HepG2 (cell line): ENCODE data around the gene UNC119B. TPM values are rescaled to one million over a fixed set of nuclear protein-coding genes. Genes with fewer than 3 reads are reported as not detected.

Experiments
- AHR ChIP-seq: IDR thresholded peaks from 2 replicates; pipeline ENCODE4 v1.6.1; 2018; ENCODE audit warnings: missing genetic modification reagents, missing compliant biosample characterization
- NCOA5 ChIP-seq: sonication (generic); formaldehyde crosslinking; IDR thresholded peaks from 2 replicates; pipeline ENCODE4 v1.4.0; 2020; ENCODE audit warnings: missing genetic modification reagents
- NFE2L2 ChIP-seq: fragments of 150-350 bp; IDR thresholded peaks from 2 replicates; pipeline ENCODE4 v1.6.1; 2014; ENCODE audit warnings: low read length
- PHB2 ChIP-seq: fragments of 450-650 bp; IDR thresholded peaks from 2 replicates; pipeline ENCODE4 v1.6.1; 2018; ENCODE audit not compliant: partially characterized antibody
- PLRG1 ChIP-seq: fragments of 450-650 bp; conservative IDR thresholded peaks from 2 replicates; pipeline ENCODE4 v1.6.1; 2016
- TAF1 ChIP-seq: sonication (generic); formaldehyde crosslinking; IDR thresholded peaks from 2 replicates; pipeline ENCODE4 v1.4.0; 2020; ENCODE audit warnings: missing genetic modification reagents
- ZNF382 ChIP-seq: sonication (generic); formaldehyde crosslinking; IDR thresholded peaks from 2 replicates; pipeline ENCODE4 v1.5.0; 2020; ENCODE audit warnings: missing genetic modification reagents, mild to moderate bottlenecking, borderline replicate concordance
- ZNF546 ChIP-seq: sonication (generic); formaldehyde crosslinking; conservative IDR thresholded peaks from 2 replicates; pipeline ENCODE4 v1.8.1; 2023; ENCODE audit warnings: mild to moderate bottlenecking, missing genetic modification reagents
- ZNF737 ChIP-seq: sonication (generic); formaldehyde crosslinking; IDR thresholded peaks from 2 replicates; pipeline ENCODE4 v1.5.0; 2020; ENCODE audit warnings: missing genetic modification reagents, mild to moderate bottlenecking, borderline replicate concordance
- polyA plus RNA-seq, 8 experiments: library from polyadenylated mRNA; depleted of rRNA in 3 of 8; stranded (reverse) in 7 of 8; unstranded in 1 of 8; fragments of >200 nt; fragmentation: Illumina TruSeq in 4 of 8; extraction: Trizol in 4 of 8; gene quantifications; 2 replicates each; pipeline versions ENCODE4 v1.2.1 to v1.2.3, GENCODE V29; 2011 to 2016; ENCODE audit warnings: low read depth in 4 of 8, missing spikeins in 1 of 8, mixed read lengths in 1 of 8; ENCODE audit not compliant: insufficient read depth in 1 of 8
- total RNA-seq, 5 experiments: library from RNA; depleted of rRNA; stranded (reverse); fragments of >200 nt; fragmentation: Illumina TruSeq; extraction: Trizol; gene quantifications; 2 replicates each; pipeline ENCODE4 v1.2.3, GENCODE V29; 2016; ENCODE audit warnings: low read depth in 1 of 5
- TF ChIP-seq, protein P1 (sequence below), 2 experiments: sonication (generic) in 1 of 2; formaldehyde crosslinking in 1 of 2; IDR thresholded peaks; 2 replicates each; pipeline versions ENCODE4 v1.6.1 to v1.9.0; 2014 to 2022; ENCODE audit warnings: antibody characterized with exemption in 1 of 2, borderline replicate concordance in 1 of 2, inconsistent platforms in 1 of 2, low read depth in 1 of 2, missing genetic modification reagents in 1 of 2
- TF ChIP-seq, protein P2 (sequence below): sonication (generic); formaldehyde crosslinking; IDR thresholded peaks from 2 replicates; pipeline ENCODE4 v1.4.0; 2020; ENCODE audit warnings: missing genetic modification reagents
- TF ChIP-seq, protein P3 (sequence below), 2 experiments: sonication (generic) in 1 of 2; formaldehyde crosslinking in 1 of 2; IDR thresholded peaks; 2 replicates each; pipeline versions ENCODE4 v1.5.1 to v1.6.1; 2011 to 2020; ENCODE audit warnings: borderline replicate concordance in 1 of 2, low read depth in 1 of 2, low read length in 1 of 2, mild to moderate bottlenecking in 1 of 2, missing genetic modification reagents in 1 of 2, moderate library complexity in 1 of 2
- TF ChIP-seq, protein P4 (sequence below): sonication (generic); formaldehyde crosslinking; IDR thresholded peaks from 2 replicates; pipeline ENCODE4 v1.9.0; 2021; ENCODE audit warnings: mild to moderate bottlenecking, missing genetic modification reagents

The UNC119B gene
- total and polyA plus RNA-seq, 2 of the 13 experiments (the other 11 are each of a cell fraction or from before 2014, with no cell fraction given), result 19.6 to 19.7 TPM

DNA sequence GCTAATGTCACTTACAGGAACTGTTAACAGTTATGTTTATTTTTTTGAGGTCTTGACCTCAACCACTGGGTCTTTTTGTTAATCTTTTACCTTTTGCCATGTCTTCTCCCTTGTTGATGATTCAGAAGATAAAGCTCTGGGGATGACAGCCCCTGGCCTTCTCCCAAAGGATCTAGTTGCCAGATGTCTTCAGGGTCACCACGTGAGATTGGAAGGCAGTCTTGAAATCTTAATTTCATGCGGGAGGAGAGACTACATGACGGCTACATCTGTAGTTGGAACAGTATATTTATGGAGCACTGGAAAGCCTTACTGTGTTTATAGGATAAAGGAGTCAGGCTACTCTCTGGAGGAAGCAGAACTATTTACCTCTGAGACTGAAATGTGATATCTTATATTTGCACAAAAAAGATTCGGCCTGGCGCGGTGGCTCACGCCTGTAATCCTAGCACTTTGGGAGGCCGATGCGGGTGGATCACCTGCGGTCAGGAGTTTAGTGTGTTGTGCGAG, 17.7 kb upstream of the UNC119B start (continued):
- TF ChIP-seq, protein P1, sequence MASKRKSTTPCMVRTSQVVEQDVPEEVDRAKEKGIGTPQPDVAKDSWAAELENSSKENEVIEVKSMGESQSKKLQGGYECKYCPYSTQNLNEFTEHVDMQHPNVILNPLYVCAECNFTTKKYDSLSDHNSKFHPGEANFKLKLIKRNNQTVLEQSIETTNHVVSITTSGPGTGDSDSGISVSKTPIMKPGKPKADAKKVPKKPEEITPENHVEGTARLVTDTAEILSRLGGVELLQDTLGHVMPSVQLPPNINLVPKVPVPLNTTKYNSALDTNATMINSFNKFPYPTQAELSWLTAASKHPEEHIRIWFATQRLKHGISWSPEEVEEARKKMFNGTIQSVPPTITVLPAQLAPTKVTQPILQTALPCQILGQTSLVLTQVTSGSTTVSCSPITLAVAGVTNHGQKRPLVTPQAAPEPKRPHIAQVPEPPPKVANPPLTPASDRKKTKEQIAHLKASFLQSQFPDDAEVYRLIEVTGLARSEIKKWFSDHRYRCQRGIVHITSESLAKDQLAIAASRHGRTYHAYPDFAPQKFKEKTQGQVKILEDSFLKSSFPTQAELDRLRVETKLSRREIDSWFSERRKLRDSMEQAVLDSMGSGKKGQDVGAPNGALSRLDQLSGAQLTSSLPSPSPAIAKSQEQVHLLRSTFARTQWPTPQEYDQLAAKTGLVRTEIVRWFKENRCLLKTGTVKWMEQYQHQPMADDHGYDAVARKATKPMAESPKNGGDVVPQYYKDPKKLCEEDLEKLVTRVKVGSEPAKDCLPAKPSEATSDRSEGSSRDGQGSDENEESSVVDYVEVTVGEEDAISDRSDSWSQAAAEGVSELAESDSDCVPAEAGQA (IDR thresholded peaks at IDR 0.05; ENCODE audit: low read depth), result no peak
- TF ChIP-seq, protein P1 (CRISPR knock-in tag; IDR thresholded peaks at IDR 0.05; ENCODE audit: borderline replicate concordance), result no peak
- TF ChIP-seq PHB2 (no peak), ZNF382 (CRISPR knock-in tag) (no peak), ZNF546 (CRISPR knock-in tag) (no peak), AHR (no peak), PLRG1 (no peak), NCOA5 (CRISPR knock-in tag) (no peak), ZNF737 (CRISPR knock-in tag) (no peak), NFE2L2 (no peak), TAF1 (CRISPR knock-in tag) (no peak)
- TF ChIP-seq, protein P2, sequence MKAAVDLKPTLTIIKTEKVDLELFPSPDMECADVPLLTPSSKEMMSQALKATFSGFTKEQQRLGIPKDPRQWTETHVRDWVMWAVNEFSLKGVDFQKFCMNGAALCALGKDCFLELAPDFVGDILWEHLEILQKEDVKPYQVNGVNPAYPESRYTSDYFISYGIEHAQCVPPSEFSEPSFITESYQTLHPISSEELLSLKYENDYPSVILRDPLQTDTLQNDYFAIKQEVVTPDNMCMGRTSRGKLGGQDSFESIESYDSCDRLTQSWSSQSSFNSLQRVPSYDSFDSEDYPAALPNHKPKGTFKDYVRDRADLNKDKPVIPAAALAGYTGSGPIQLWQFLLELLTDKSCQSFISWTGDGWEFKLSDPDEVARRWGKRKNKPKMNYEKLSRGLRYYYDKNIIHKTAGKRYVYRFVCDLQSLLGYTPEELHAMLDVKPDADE (CRISPR knock-in tag), result no peak
- TF ChIP-seq, protein P3, sequence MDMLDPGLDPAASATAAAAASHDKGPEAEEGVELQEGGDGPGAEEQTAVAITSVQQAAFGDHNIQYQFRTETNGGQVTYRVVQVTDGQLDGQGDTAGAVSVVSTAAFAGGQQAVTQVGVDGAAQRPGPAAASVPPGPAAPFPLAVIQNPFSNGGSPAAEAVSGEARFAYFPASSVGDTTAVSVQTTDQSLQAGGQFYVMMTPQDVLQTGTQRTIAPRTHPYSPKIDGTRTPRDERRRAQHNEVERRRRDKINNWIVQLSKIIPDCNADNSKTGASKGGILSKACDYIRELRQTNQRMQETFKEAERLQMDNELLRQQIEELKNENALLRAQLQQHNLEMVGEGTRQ (IDR thresholded peaks at IDR 0.05; ENCODE audit: low read depth, low read length), result no peak
- TF ChIP-seq, protein P3 (CRISPR knock-in tag; IDR thresholded peaks at IDR 0.05; ENCODE audit: borderline replicate concordance), result no peak
- TF ChIP-seq, protein P4, sequence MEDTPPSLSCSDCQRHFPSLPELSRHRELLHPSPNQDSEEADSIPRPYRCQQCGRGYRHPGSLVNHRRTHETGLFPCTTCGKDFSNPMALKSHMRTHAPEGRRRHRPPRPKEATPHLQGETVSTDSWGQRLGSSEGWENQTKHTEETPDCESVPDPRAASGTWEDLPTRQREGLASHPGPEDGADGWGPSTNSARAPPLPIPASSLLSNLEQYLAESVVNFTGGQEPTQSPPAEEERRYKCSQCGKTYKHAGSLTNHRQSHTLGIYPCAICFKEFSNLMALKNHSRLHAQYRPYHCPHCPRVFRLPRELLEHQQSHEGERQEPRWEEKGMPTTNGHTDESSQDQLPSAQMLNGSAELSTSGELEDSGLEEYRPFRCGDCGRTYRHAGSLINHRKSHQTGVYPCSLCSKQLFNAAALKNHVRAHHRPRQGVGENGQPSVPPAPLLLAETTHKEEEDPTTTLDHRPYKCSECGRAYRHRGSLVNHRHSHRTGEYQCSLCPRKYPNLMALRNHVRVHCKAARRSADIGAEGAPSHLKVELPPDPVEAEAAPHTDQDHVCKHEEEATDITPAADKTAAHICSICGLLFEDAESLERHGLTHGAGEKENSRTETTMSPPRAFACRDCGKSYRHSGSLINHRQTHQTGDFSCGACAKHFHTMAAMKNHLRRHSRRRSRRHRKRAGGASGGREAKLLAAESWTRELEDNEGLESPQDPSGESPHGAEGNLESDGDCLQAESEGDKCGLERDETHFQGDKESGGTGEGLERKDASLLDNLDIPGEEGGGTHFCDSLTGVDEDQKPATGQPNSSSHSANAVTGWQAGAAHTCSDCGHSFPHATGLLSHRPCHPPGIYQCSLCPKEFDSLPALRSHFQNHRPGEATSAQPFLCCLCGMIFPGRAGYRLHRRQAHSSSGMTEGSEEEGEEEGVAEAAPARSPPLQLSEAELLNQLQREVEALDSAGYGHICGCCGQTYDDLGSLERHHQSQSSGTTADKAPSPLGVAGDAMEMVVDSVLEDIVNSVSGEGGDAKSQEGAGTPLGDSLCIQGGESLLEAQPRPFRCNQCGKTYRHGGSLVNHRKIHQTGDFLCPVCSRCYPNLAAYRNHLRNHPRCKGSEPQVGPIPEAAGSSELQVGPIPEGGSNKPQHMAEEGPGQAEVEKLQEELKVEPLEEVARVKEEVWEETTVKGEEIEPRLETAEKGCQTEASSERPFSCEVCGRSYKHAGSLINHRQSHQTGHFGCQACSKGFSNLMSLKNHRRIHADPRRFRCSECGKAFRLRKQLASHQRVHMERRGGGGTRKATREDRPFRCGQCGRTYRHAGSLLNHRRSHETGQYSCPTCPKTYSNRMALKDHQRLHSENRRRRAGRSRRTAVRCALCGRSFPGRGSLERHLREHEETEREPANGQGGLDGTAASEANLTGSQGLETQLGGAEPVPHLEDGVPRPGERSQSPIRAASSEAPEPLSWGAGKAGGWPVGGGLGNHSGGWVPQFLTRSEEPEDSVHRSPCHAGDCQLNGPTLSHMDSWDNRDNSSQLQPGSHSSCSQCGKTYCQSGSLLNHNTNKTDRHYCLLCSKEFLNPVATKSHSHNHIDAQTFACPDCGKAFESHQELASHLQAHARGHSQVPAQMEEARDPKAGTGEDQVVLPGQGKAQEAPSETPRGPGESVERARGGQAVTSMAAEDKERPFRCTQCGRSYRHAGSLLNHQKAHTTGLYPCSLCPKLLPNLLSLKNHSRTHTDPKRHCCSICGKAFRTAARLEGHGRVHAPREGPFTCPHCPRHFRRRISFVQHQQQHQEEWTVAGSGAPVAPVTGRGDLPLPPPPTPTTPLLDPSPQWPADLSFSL (CRISPR knock-in tag), result no peak
